WTC11 (cell line): ENCODE measurements around the gene CNPY3. TPM values are rescaled to one million over a fixed set of nuclear protein-coding genes. Genes with fewer than 3 reads are reported as not detected.
"Not testable (repeated sequence)": the region's sequence is repeated elsewhere in the genome, so short reads cannot be mapped to it uniquely, and the experiment has no call there.

Experiments
- ATAC-seq: fragments of 200-7000 bp; cut with Tn5 transposase; 2 replicates; pipeline ENCODE4 v1.10.0; 2021; ENCODE audit warnings: mild to moderate bottlenecking, moderate library complexity
- CTCF ChIA-PET: fragments of 300-600 bp; sonication (Branson Sonifier 250); formaldehyde crosslinking; loops from one replicate; lab custom pipeline; 2021; ENCODE audit warnings: antibody characterized with exemption; lab: Charles Lee
- POLR2A ChIA-PET: fragments of 350-600 bp; sonication (Branson Sonifier 250); formaldehyde crosslinking; loops from one replicate; lab custom pipeline; 2021; ENCODE audit warnings: antibody characterized with exemption; lab: Charles Lee
- DNase-seq: peaks from one replicate; pipeline ENCODE4 v3.0.0; 2021; ENCODE audit warnings: low spot score
- H3K27ac Mint-ChIP-seq: 2 replicates; pipeline ENCODE4 v1.8.0; 2021; ENCODE audit warnings: mixed read lengths
- H3K27me3 Mint-ChIP-seq: 2 replicates; pipeline ENCODE4 v1.8.0; 2021; ENCODE audit warnings: low read depth, mild to moderate bottlenecking, moderate library complexity, mixed read lengths
- H3K36me3 Mint-ChIP-seq: 2 replicates; pipeline ENCODE4 v1.8.0; 2021; ENCODE audit warnings: mixed read lengths
- H3K4me1 Mint-ChIP-seq: 2 replicates; pipeline ENCODE4 v1.8.0; 2022; ENCODE audit warnings: mixed read lengths
- H3K4me3 Mint-ChIP-seq: 2 replicates; pipeline ENCODE4 v1.8.0; 2021; ENCODE audit warnings: mild to moderate bottlenecking, moderate library complexity, mixed read lengths
- H3K9me3 Mint-ChIP-seq: 2 replicates; pipeline ENCODE4 v1.8.0; 2021; ENCODE audit warnings: mixed read lengths
- FOXJ3 ChIP-seq: sonication (generic); formaldehyde crosslinking; IDR thresholded peaks from 2 replicates; pipeline ENCODE4 v1.9.0; 2021; ENCODE audit warnings: missing genetic modification reagents, mild to moderate bottlenecking, borderline replicate concordance
- FOXK1 ChIP-seq: sonication (generic); formaldehyde crosslinking; IDR thresholded peaks from 2 replicates; pipeline ENCODE4 v1.8.0; 2022; ENCODE audit warnings: mild to moderate bottlenecking, moderate library complexity, missing genetic modification reagents
- KAT7 ChIP-seq: sonication (generic); formaldehyde crosslinking; IDR thresholded peaks from 2 replicates; pipeline ENCODE4 v1.8.1; 2023; ENCODE audit warnings: missing genetic modification reagents, mild to moderate bottlenecking, borderline replicate concordance
- MXD4 ChIP-seq: fragments of 250-450 bp; sonication (Bioruptor Pico); IDR thresholded peaks from 2 replicates; pipeline ENCODE4 v1.8.0; 2021; ENCODE audit warnings: mild to moderate bottlenecking, moderate library complexity, borderline replicate concordance
- NR2C2 ChIP-seq: sonication (generic); formaldehyde crosslinking; IDR thresholded peaks from 2 replicates; pipeline ENCODE4 v1.8.0; 2022; ENCODE audit warnings: mild to moderate bottlenecking, missing genetic modification reagents
- TP53 ChIP-seq: sonication (generic); formaldehyde crosslinking; IDR thresholded peaks from 2 replicates; pipeline ENCODE4 v1.8.1; 2023; ENCODE audit warnings: mild to moderate bottlenecking, missing genetic modification reagents
- ZNF121 ChIP-seq: sonication (generic); formaldehyde crosslinking; IDR thresholded peaks from 2 replicates; pipeline ENCODE4 v1.8.0; 2023; ENCODE audit warnings: missing genetic modification reagents
- ZNF219 ChIP-seq: sonication (generic); formaldehyde crosslinking; IDR thresholded peaks from 2 replicates; pipeline ENCODE4 v1.8.0; 2023; ENCODE audit warnings: missing genetic modification reagents, mild to moderate bottlenecking, borderline replicate concordance
- ZNF232 ChIP-seq: sonication (generic); formaldehyde crosslinking; IDR thresholded peaks from 2 replicates; pipeline ENCODE4 v1.8.0; 2022; ENCODE audit warnings: mild to moderate bottlenecking, missing genetic modification reagents
- ZNF396 ChIP-seq: fragments of 250-450 bp; sonication (Bioruptor Pico); IDR thresholded peaks from 2 replicates; pipeline ENCODE4 v1.8.0; 2021; ENCODE audit warnings: mild to moderate bottlenecking, moderate library complexity, borderline replicate concordance
- total RNA-seq: library from RNA; stranded (reverse); gene quantifications from 3 replicates; pipeline ENCODE4 v1.2.3, GENCODE V29; 2021
- TF ChIP-seq, protein P1 (sequence below): sonication (generic); formaldehyde crosslinking; IDR thresholded peaks from 2 replicates; pipeline ENCODE4 v1.8.1; 2022; ENCODE audit warnings: low read depth, mild to moderate bottlenecking, moderate library complexity, missing genetic modification reagents, borderline replicate concordance
- TF ChIP-seq, protein P2 (sequence below): fragments of 250-450 bp; sonication (Bioruptor Pico); conservative IDR thresholded peaks from 2 replicates; pipeline ENCODE4 v1.9.0; 2021; ENCODE audit warnings: mild to moderate bottlenecking
- TF ChIP-seq, protein P3 (sequence below): fragments of 250-450 bp; sonication (Bioruptor Pico); IDR thresholded peaks from 2 replicates; pipeline ENCODE4 v1.9.0; 2021; ENCODE audit warnings: mild to moderate bottlenecking, borderline replicate concordance
- TF ChIP-seq, protein P4 (sequence below): sonication (generic); formaldehyde crosslinking; IDR thresholded peaks from 2 replicates; pipeline ENCODE4 v1.8.0; 2023; ENCODE audit warnings: missing genetic modification reagents

Gene CNPY3
- total RNA-seq, 1 experiment from 2014 or later, result 67.0 TPM

DNA sequence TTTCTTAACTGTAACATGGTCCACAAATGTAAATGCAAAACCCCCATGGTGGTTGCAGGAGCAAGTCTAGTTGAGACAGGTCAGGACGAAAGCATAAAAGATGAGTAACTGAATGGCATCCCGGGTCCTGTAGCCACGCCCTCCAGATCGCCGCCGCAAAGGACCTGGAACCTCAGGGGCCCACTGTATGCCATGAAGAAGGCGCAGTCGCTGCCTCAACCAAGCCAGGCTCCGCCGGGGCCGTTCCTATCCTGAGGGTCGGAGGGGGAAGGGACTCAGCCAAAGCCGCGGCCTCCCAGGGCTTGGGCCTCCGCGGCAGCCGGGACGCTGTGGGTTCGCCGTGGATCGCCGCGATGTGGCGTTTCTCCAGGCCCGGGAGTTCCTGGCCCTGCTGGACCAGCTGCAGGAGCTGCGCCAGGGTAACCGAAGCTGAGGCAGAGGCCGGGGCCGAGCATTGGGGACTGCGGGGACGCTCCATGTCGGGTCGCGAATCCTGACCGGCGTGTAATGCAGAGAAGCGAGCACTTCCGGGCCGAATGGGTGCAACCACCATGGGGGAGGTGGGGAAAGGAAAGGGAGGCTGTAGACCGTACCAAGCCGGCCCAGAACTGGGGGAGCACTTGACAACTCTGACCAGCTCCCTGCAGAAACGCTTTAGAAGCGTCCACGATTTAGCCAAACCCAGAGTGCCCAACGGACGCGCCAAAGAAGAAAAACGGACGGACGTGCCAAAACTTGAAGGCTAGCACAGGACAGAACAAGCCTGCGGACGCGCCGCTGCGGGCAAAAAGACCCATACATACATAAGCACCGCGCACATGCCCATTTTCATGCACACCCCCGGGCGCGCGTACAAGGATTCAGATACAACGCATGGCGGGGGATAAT, 38.7 kb upstream of the CNPY3 start (continued):
- TF ChIP-seq, protein P1, sequence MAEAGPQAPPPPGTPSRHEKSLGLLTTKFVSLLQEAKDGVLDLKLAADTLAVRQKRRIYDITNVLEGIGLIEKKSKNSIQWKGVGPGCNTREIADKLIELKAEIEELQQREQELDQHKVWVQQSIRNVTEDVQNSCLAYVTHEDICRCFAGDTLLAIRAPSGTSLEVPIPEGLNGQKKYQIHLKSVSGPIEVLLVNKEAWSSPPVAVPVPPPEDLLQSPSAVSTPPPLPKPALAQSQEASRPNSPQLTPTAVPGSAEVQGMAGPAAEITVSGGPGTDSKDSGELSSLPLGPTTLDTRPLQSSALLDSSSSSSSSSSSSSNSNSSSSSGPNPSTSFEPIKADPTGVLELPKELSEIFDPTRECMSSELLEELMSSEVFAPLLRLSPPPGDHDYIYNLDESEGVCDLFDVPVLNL (CRISPR knock-in tag), result 0 out of 2 replicates have a peak, but pooled peaks have one; percentile 54
- TF ChIP-seq ZNF396 (CRISPR knock-in tag), result no peak
- peak; percentile 99 for TF ChIP-seq KAT7
- no peak for TF ChIP-seq MXD4 (CRISPR knock-in tag)
- TF ChIP-seq, protein P2, sequence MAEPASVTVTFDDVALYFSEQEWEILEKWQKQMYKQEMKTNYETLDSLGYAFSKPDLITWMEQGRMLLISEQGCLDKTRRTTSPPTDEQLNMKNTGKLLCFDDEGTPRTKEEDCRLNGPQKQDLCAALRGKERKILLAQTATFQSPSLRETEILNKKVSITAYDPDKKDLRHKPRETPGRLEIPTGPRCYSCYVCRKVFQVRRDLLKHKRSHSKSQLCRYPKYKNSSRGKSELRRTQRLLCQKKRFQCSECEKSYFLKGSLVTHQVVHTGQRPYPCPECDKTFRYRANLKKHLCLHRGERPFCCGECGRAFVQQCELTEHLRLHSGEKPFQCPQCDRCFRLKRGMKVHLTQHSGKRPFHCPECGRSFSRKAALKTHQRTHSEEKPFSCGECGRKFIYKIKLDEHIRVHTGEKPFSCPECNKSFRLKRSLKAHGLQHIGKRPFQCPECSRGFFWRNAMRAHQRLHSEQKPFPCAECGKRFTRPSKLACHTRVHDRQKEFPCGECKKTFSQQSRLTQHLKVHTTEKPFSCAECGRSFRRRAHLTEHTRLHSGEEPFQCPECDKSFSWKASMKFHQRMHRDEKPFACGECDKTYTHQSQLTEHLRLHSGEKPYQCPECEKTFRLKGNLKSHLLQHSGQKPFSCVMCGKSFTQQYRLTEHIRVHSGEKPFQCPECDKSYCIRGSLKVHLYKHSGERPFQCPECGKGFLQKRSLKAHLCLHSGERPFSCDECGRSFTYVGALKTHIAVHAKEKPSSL (CRISPR knock-in tag), result peak; percentile 82
- TF ChIP-seq, protein P3, sequence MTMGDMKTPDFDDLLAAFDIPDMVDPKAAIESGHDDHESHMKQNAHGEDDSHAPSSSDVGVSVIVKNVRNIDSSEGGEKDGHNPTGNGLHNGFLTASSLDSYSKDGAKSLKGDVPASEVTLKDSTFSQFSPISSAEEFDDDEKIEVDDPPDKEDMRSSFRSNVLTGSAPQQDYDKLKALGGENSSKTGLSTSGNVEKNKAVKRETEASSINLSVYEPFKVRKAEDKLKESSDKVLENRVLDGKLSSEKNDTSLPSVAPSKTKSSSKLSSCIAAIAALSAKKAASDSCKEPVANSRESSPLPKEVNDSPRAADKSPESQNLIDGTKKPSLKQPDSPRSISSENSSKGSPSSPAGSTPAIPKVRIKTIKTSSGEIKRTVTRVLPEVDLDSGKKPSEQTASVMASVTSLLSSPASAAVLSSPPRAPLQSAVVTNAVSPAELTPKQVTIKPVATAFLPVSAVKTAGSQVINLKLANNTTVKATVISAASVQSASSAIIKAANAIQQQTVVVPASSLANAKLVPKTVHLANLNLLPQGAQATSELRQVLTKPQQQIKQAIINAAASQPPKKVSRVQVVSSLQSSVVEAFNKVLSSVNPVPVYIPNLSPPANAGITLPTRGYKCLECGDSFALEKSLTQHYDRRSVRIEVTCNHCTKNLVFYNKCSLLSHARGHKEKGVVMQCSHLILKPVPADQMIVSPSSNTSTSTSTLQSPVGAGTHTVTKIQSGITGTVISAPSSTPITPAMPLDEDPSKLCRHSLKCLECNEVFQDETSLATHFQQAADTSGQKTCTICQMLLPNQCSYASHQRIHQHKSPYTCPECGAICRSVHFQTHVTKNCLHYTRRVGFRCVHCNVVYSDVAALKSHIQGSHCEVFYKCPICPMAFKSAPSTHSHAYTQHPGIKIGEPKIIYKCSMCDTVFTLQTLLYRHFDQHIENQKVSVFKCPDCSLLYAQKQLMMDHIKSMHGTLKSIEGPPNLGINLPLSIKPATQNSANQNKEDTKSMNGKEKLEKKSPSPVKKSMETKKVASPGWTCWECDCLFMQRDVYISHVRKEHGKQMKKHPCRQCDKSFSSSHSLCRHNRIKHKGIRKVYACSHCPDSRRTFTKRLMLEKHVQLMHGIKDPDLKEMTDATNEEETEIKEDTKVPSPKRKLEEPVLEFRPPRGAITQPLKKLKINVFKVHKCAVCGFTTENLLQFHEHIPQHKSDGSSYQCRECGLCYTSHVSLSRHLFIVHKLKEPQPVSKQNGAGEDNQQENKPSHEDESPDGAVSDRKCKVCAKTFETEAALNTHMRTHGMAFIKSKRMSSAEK (CRISPR knock-in tag), result peak; percentile 93
- TF ChIP-seq, protein P4, sequence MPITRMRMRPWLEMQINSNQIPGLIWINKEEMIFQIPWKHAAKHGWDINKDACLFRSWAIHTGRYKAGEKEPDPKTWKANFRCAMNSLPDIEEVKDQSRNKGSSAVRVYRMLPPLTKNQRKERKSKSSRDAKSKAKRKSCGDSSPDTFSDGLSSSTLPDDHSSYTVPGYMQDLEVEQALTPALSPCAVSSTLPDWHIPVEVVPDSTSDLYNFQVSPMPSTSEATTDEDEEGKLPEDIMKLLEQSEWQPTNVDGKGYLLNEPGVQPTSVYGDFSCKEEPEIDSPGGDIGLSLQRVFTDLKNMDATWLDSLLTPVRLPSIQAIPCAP (CRISPR knock-in tag), result peak; percentile 78
- peak; percentile 72 for TF ChIP-seq TP53 (CRISPR knock-in tag)
- TF ChIP-seq FOXJ3 (CRISPR knock-in tag), result no peak
- peak; percentile 65; the same call in 1 of the 2 replicates for TF ChIP-seq ZNF232 (CRISPR knock-in tag)
- peak; percentile 83 for TF ChIP-seq FOXK1 (CRISPR knock-in tag)
- no peak; the same call in 1 of the 2 replicates for TF ChIP-seq NR2C2 (CRISPR knock-in tag)

DNA sequence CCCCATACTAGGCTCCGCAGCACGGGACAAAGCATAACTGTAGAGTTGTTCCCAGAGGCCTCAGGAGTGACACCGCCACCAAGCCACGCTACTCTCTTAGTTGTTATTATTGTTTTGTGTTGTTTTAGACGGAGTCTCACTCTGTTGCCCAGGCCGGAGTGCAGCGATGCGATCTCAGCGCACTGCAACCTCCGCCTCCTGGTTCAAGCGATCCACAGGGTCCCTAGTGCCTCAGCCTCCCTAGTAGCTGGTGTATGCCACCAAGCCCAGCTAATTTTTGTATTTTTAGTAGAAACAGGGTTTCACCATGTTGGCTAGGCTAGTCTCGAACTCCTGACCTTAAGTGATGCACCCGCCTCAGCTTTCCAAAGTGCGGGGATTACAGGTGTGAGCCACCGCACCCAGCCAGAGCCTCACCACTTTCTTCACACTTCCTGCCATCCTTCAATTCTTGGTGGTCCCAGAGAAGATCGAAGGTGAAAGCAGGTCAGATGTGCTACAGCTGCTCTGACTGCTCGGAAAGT, 38.0 kb upstream of the CNPY3 start:
- CTCF ChIA-PET, result interaction anchor here (0.6 to 2.0 kb wide), 4 partner anchors 10 to 229 kb away, joined by 3 to 6 read pairs (median 4); no protein-coding TSS in a partner anchor
- peak overlapping the region; percentile 87 for H3K4me3 Mint-ChIP-seq
- peaks cover 13% of the 10 kb centered on the region for H3K4me1 Mint-ChIP-seq
- no peaks in the 10 kb centered on the region for H3K27me3 Mint-ChIP-seq
- peaks cover 15% of the 10 kb centered on the region for H3K36me3 Mint-ChIP-seq
- no peaks in the 10 kb centered on the region for H3K9me3 Mint-ChIP-seq
- ATAC-seq (no peak), DNase-seq (no peak)
- H3K27ac Mint-ChIP-seq, result peak overlapping the region; percentile 89
- POLR2A ChIA-PET, result interaction anchor here (0.8 to 2.4 kb wide), 5 partner anchors 11 to 356 kb away, joined by 3 to 19 read pairs (median 4); partner anchors contain the start of genes PPP2R5D, RPL7L1 and TBCC
- TF ChIP-seq ZNF121 (CRISPR knock-in tag) (peak; percentile 93), ZNF219 (CRISPR knock-in tag) (no peak)

DNA sequence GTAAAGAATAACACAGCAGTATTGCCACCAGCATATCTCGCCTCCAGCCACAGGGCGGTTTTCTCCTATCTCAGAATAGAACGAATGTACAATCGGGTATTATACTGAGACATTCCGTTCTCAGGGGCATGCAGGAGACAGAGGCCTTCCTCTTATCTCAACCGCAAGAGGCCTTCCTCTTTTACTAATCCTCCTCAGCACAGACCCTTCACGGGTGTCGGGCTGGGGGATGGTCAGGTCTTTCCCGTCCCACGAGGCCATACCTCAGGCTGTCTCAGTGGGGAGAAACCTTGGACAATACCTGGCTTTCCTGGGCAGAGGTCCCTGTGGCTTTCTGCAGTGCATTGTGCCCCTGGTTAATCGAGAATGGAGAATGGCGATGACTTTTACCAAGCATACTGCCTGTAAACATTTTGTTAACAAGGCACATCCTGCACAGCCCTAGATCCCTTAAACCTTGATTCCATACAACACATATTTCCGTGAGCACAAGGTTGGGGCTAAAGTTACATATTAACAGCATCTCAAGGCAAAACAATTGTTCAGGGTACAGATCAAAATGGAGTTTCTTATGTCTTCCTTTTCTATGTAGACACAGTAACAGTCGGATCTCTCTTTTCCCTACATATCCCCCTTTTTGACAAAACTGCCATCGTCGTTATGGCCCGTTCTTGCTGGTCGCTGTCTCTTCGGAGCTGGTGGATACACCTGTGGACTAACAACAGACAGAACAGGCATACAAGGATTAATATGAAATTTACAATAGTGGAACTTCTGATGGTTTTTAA, 35.0 kb upstream of the CNPY3 start:
- H3K9me3 Mint-ChIP-seq, CTCF ChIA-PET, H3K36me3 Mint-ChIP-seq, ATAC-seq, H3K27ac Mint-ChIP-seq, H3K4me3 Mint-ChIP-seq, DNase-seq, POLR2A ChIA-PET, H3K27me3 Mint-ChIP-seq: not testable (repeated sequence)
- peaks cover 21% of the 10 kb centered on the region for H3K4me1 Mint-ChIP-seq
